HepG2 (cell line): Measurements from ENCODE around the gene DKKL1. TPM values are rescaled to one million over a fixed set of nuclear protein-coding genes. Genes with fewer than 3 reads are reported as not detected.

Experiments
- ATAC-seq: fragments of 200-7000 bp; cut with Tn5 transposase; 3 replicates; pipeline ENCODE4 v1.9.1; 2020; ENCODE audit warnings: mild to moderate bottlenecking, moderate library complexity
- BruUV-seq: library from RNA; stranded (reverse); fragments of 400-500 nt; replicated peaks from 2 replicates; lab custom pipeline; 2021; lab: Mats Ljungman, UMichigan
- CTCF ChIA-PET: fragments of 300-600 bp; formaldehyde crosslinking; extraction: SDS; loops from one replicate; lab custom pipeline; 2021; ENCODE audit warnings: low total read pairs, inconsistent platforms, low intra/inter-chr PET ratio; lab: Yijun Ruan, JAX
- POLR2A ChIA-PET: fragments of 350-600 bp; sonication (Branson Sonifier 250); formaldehyde crosslinking; loops from one replicate; lab custom pipeline; 2020; ENCODE audit warnings: antibody characterized with exemption, inconsistent platforms; lab: Yijun Ruan, JAX
- DNase-seq: peaks from one replicate; pipeline ENCODE4 v3.0.0-alpha.2; 2015; ENCODE audit warnings: low spot score
- FAIRE-seq: peaks from 3 replicates; lab custom pipeline; 2011; peaks lifted over from hg19 to GRCh38; lab: Jason Lieb, UNC
- H2AFZ ChIP-seq: one replicate; pipeline ENCODE4 v1.6.1; 2011; ENCODE audit warnings: low read length, inconsistent platforms
- H3K27ac ChIP-seq: fragments of 300-600 bp; 3 replicates; pipeline ENCODE4 v1.8.0; 2011; ENCODE audit warnings: mixed run types, mild to moderate bottlenecking, mixed read lengths, low read length, inconsistent platforms; ENCODE audit not compliant: insufficient read depth; ENCODE audit errors: extremely low read length
- H3K27me3 ChIP-seq, 2 experiments: fragments of 200-600 bp in 1 of 2; 2 replicates in 1 of 2; 3 replicates in 1 of 2; pipeline versions ENCODE4 v1.6.0 to v1.8.0; 2011; ENCODE audit warnings: low read length in 2 of 2, mild to moderate bottlenecking in 2 of 2, moderate library complexity in 2 of 2, inconsistent platforms in 1 of 2; ENCODE audit not compliant: insufficient read depth in 2 of 2, control insufficient read depth in 1 of 2
- H3K36me3 ChIP-seq, 2 experiments: fragments of 200-600 bp in 1 of 2; replicated peaks in 1 of 2; 2 replicates in 1 of 2; 3 replicates in 1 of 2; pipeline versions ENCODE4 v1.5.1 to v1.8.0; 2011; ENCODE audit warnings: low read length in 2 of 2, inconsistent platforms in 1 of 2; ENCODE audit not compliant: insufficient read depth in 2 of 2, control insufficient read depth in 1 of 2
- H3K4me1 ChIP-seq: 2 replicates; pipeline ENCODE4 v1.5.1; 2012; ENCODE audit warnings: low read length, inconsistent platforms; ENCODE audit not compliant: insufficient read depth
- H3K4me2 ChIP-seq: 2 replicates; pipeline ENCODE4 v1.6.0; 2011; ENCODE audit warnings: low read depth, low read length, inconsistent platforms
- H3K4me3 ChIP-seq, 3 experiments: fragments of 200-600 bp in 1 of 3; sonication (generic), shearing (Covaris generic) in 1 of 3; replicated peaks in 1 of 3; 2 replicates each; pipeline ENCODE4 v1.5.1; 2011 to 2016; ENCODE audit warnings: low read length in 3 of 3, inconsistent platforms in 2 of 3, low read depth in 2 of 3, mild to moderate bottlenecking in 2 of 3, control low read depth in 1 of 3, mixed read lengths in 1 of 3; ENCODE audit not compliant: insufficient read depth in 1 of 3
- H3K79me2 ChIP-seq: one replicate; pipeline ENCODE4 v1.6.1; 2011; ENCODE audit warnings: low read length, inconsistent platforms; ENCODE audit not compliant: insufficient read depth
- H3K9ac ChIP-seq: 2 replicates; pipeline ENCODE4 v1.6.0; 2011; ENCODE audit warnings: mild to moderate bottlenecking, low read depth, low read length, inconsistent platforms; ENCODE audit not compliant: insufficient read depth
- H3K9me3 ChIP-seq: 2 replicates; pipeline ENCODE4 v1.5.1; 2012; ENCODE audit warnings: mild to moderate bottlenecking, low read length
- H4K20me1 ChIP-seq: 2 replicates; pipeline ENCODE4 v1.6.0; 2011; ENCODE audit warnings: inconsistent platforms, mild to moderate bottlenecking, low read length, moderate library complexity; ENCODE audit not compliant: insufficient read depth
- ATAD3A ChIP-seq: sonication (generic); formaldehyde crosslinking; IDR thresholded peaks from 2 replicates; pipeline ENCODE4 v1.4.0; 2020; ENCODE audit warnings: missing genetic modification reagents
- GPBP1L1 ChIP-seq: sonication (generic); formaldehyde crosslinking; IDR thresholded peaks from 2 replicates; pipeline ENCODE4 v1.5.0; 2020; ENCODE audit warnings: mild to moderate bottlenecking, missing genetic modification reagents
- HMGXB4 ChIP-seq, 2 experiments: sonication (generic) in 1 of 2; formaldehyde crosslinking in 1 of 2; IDR thresholded peaks; 2 replicates each; pipeline versions ENCODE4 v1.4.0 to v1.6.1; 2018 to 2020; ENCODE audit warnings: missing genetic modification reagents in 2 of 2, borderline replicate concordance in 1 of 2, low read depth in 1 of 2, mild to moderate bottlenecking in 1 of 2, missing biosample characterization in 1 of 2
- IRF2 ChIP-seq: IDR thresholded peaks from 2 replicates; pipeline ENCODE4 v1.6.1; 2018; ENCODE audit warnings: missing genetic modification reagents, missing compliant biosample characterization
- MAZ ChIP-seq, 2 experiments: sonication (generic) in 1 of 2; formaldehyde crosslinking in 1 of 2; IDR thresholded peaks; 2 replicates each; pipeline versions ENCODE4 v1.5.0 to v1.6.1; 2012 to 2020; ENCODE audit warnings: low read depth in 2 of 2, mild to moderate bottlenecking in 2 of 2, borderline replicate concordance in 1 of 2, improper control_type of control experiment in 1 of 2, low read length in 1 of 2, missing genetic modification reagents in 1 of 2, moderate library complexity in 1 of 2
- NFIB ChIP-seq: sonication (generic); formaldehyde crosslinking; IDR thresholded peaks from 2 replicates; pipeline ENCODE4 v1.9.0; 2021; ENCODE audit warnings: missing genetic modification reagents, mild to moderate bottlenecking, borderline replicate concordance
- NONO ChIP-seq, 2 experiments: fragments of 450-650 bp in 1 of 2; sonication (generic) in 1 of 2; formaldehyde crosslinking in 1 of 2; IDR thresholded peaks in 1 of 2; conservative IDR thresholded peaks in 1 of 2; 2 replicates each; pipeline versions ENCODE4 v1.6.1 to v1.8.0; 2017 to 2022; ENCODE audit warnings: mild to moderate bottlenecking in 1 of 2, missing genetic modification reagents in 1 of 2, moderate library complexity in 1 of 2
- NR0B2 ChIP-seq: sonication (generic); formaldehyde crosslinking; IDR thresholded peaks from 2 replicates; pipeline ENCODE4 v1.4.0; 2020; ENCODE audit warnings: mild to moderate bottlenecking, missing genetic modification reagents
- PHF21A ChIP-seq: sonication (generic); formaldehyde crosslinking; IDR thresholded peaks from 2 replicates; pipeline ENCODE4 v1.5.0; 2020; ENCODE audit warnings: mild to moderate bottlenecking, missing genetic modification reagents
- SAP130 ChIP-seq: IDR thresholded peaks from 2 replicates; pipeline ENCODE4 v1.6.1; 2016; ENCODE audit warnings: low read depth
- SIX1 ChIP-seq: sonication (generic); formaldehyde crosslinking; IDR thresholded peaks from 2 replicates; pipeline ENCODE4 v1.4.0; 2020; ENCODE audit warnings: missing genetic modification reagents, borderline replicate concordance
- SP5 ChIP-seq: IDR thresholded peaks from 2 replicates; pipeline ENCODE4 v1.6.1; 2016; ENCODE audit warnings: low read depth, borderline replicate concordance
- TEF ChIP-seq: sonication (generic); formaldehyde crosslinking; IDR thresholded peaks from 2 replicates; pipeline ENCODE4 v1.5.0; 2020; ENCODE audit warnings: missing genetic modification reagents
- ZNF432 ChIP-seq: sonication (generic); formaldehyde crosslinking; IDR thresholded peaks from 2 replicates; pipeline ENCODE4 v1.5.0; 2020; ENCODE audit warnings: missing genetic modification reagents, mild to moderate bottlenecking, borderline replicate concordance
- ZNF513 ChIP-seq: sonication (generic); formaldehyde crosslinking; conservative IDR thresholded peaks from 2 replicates; pipeline ENCODE4 v1.5.0; 2020; ENCODE audit warnings: missing genetic modification reagents
- ZNF83 ChIP-seq: sonication (generic); formaldehyde crosslinking; IDR thresholded peaks from 2 replicates; pipeline ENCODE4 v1.4.0; 2020; ENCODE audit warnings: missing genetic modification reagents, mild to moderate bottlenecking, borderline replicate concordance
- WGBS: methylation state at CpG from one replicate; pipeline ENCODE4 v1.1.6; 2017; ENCODE audit warnings: low lambda C conversion rate; 5-methylcytosine and 5-hydroxymethylcytosine counted together
- in situ Hi-C: cut with HindIII; loops from 2 replicates; pipeline ENCODE4 v1.10.0; 2017; ENCODE audit warnings: low pct_unique_long_range_greater_than_20kb; ENCODE audit not compliant: extremely low pct_ligation_motif_present
- intact Hi-C: fragments of 100-400 bp; cut with micrococcal nuclease; formaldehyde crosslinking; loops from one replicate; pipeline ENCODE4 v1.10.0; 2022; ENCODE audit not compliant: unreplicated experiment
- polyA plus RNA-seq, 8 experiments: library from polyadenylated mRNA; depleted of rRNA in 3 of 8; stranded (reverse) in 7 of 8; unstranded in 1 of 8; fragments of >200 nt; fragmentation: Illumina TruSeq in 4 of 8; extraction: Trizol in 4 of 8; gene quantifications; 2 replicates each; pipeline versions ENCODE4 v1.2.1 to v1.2.3, GENCODE V29; 2011 to 2016; ENCODE audit warnings: low read depth in 4 of 8, missing spikeins in 1 of 8, mixed read lengths in 1 of 8; ENCODE audit not compliant: insufficient read depth in 1 of 8
- total RNA-seq, 5 experiments: library from RNA; depleted of rRNA; stranded (reverse); fragments of >200 nt; fragmentation: Illumina TruSeq; extraction: Trizol; gene quantifications; 2 replicates each; pipeline ENCODE4 v1.2.3, GENCODE V29; 2016; ENCODE audit warnings: low read depth in 1 of 5

Gene DKKL1
- total and polyA plus RNA-seq, 2 of the 13 experiments (the other 11 are each of a cell fraction or from before 2014, with no cell fraction given), result 0.30 to 0.31 TPM

GRCh38 chr19:49340069-49340864, 23.4 kb upstream of the DKKL1 start:
- in situ Hi-C loops (no loop called here), intact Hi-C loops (no loop called here)
- Histone ChIP-seq H3K4me2 (peak overlapping the region; percentile 74), H3K9ac (no peak overlapping the region), H3K4me3 (peak overlapping the region in 2 of 3 experiments; percentile 6 to 21; a peak in 2 of 6 replicates), H4K20me1 (no peaks in the 10 kb centered on the region), H3K27ac (no peak overlapping the region), H3K9me3 (no peaks in the 10 kb centered on the region), H3K79me2 (no peaks in the 10 kb centered on the region), H3K4me1 (peaks cover 15% of the 10 kb centered on the region), H3K36me3 (peaks cover 0 to 2% of the 10 kb centered on the region in 2 experiments; a peak in 1 of 5 replicates), H3K27me3 (no peaks in the 10 kb centered on the region), H2AFZ (no peak overlapping the region)
- ChIA-PET POLR2A (interaction anchor here (0.6 to 1.1 kb wide), 2 partner anchors 9 to 427 kb away, joined by 3 to 4 read pairs; partner anchors contain the start of gene AP2A1), CTCF (no interaction called here)
- BruUV-seq, result no TSS peak
- DNase-seq (peak; percentile 78), ATAC-seq (peak; percentile 78), FAIRE-seq (no peak)
- 33% methylated on average over 36 of the region's 36 CpGs for WGBS
- TF ChIP-seq ZNF513 (CRISPR knock-in tag) (no peak), GPBP1L1 (CRISPR knock-in tag) (no peak), ATAD3A (CRISPR knock-in tag) (no peak), SIX1 (no peak), NONO (IDR thresholded peaks at IDR 0.05) (no peak), NONO (CRISPR knock-in tag; conservative IDR thresholded peaks at IDR 0.05) (0 out of 2 replicates have a peak, but pooled peaks have one; percentile 30), ZNF83 (CRISPR knock-in tag) (no peak), IRF2 (no peak), HMGXB4 (CRISPR knock-in tag; IDR thresholded peaks at IDR 0.05; ENCODE audit: borderline replicate concordance in 1 of 2, low read depth in 1 of 2) (no peak), MAZ (IDR thresholded peaks at IDR 0.05; ENCODE audit: borderline replicate concordance, low read depth, low read length) (no peak), MAZ (CRISPR knock-in tag; IDR thresholded peaks at IDR 0.05; ENCODE audit: low read depth) (no peak), TEF (no peak), NFIB (CRISPR knock-in tag) (no peak), SAP130 (peak; percentile 89), ZNF432 (CRISPR knock-in tag) (no peak), PHF21A (CRISPR knock-in tag) (no peak), SP5 (CRISPR knock-in tag) (peak; percentile 71), NR0B2 (no peak; the same call in 1 of the 2 replicates)
